Measurements from ENCODE around the gene CLCN5. TPM values are rescaled to one million over a fixed set of nuclear protein-coding genes. Genes with fewer than 3 reads are reported as not detected.

Gene CLCN5
- polyA plus RNA-seq, 3 donors from 2014 or later, result 0.60 to 1.00 TPM; not detected in 1

DNA sequence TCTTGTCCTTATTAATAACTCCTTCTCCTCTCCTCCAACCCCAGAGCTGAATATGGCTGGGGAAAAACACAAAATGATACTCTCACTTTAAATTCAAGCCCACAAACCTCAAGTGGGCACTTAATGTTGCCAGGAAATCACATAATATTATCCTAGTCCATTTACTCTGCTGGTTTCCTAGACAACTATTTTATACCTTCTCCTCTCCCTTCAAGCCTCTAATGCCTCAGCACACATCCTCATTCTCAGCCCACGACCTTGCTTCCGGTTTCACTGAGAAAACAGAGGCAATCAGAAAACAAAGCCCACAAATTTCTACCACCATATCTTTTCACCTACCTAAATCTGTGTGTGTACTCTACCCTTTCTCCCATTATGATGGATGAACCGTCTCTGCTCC is 12.1 kb upstream of the CLCN5 start:
- peaks cover 3 to 18% (median 9%) of the 10 kb centered on the region in 3 donors for H3K27me3 Mint-ChIP-seq (ENCODE audit: low read depth in 3 of 3)
- H3K9me3 Mint-ChIP-seq, result no peaks in the 10 kb centered on the region
- no peak for DNase-seq
- no peak overlapping the region for H3K27ac Mint-ChIP-seq
- no peaks in the 10 kb centered on the region for H3K4me1 Mint-ChIP-seq
- no peaks in the 10 kb centered on the region for H3K36me3 Mint-ChIP-seq
- H3K4me3 Mint-ChIP-seq, result no peak overlapping the region

DNA sequence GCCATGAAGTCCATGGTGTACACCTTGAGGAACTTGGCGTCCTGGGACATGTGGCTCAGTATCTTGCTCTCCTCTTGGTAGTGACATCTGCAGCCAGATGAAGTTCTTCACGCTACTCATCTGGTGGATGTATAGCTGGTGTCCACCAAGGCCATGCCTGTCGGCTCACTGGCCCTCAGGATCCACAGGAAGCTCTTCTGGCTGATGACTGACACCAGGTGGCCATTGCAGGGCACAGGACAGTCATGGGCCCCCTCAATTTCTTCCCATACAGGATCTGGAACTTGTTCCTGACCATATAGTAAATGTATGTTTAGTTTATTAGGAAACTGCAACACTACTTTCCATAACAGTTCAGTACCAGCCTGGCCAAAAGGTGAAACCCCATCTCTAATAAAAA is 10.3 kb upstream of the CLCN5 start:
- no peak for DNase-seq
- H3K36me3 Mint-ChIP-seq, result no peaks in the 10 kb centered on the region
- H3K27ac Mint-ChIP-seq, result no peak overlapping the region
- H3K4me1 Mint-ChIP-seq, result no peaks in the 10 kb centered on the region
- H3K27me3 Mint-ChIP-seq (ENCODE audit: low read depth in 3 of 3), result peaks cover 5 to 16% (median 8%) of the 10 kb centered on the region in 3 donors
- no peak overlapping the region for H3K4me3 Mint-ChIP-seq
- H3K9me3 Mint-ChIP-seq, result no peaks in the 10 kb centered on the region

DNA sequence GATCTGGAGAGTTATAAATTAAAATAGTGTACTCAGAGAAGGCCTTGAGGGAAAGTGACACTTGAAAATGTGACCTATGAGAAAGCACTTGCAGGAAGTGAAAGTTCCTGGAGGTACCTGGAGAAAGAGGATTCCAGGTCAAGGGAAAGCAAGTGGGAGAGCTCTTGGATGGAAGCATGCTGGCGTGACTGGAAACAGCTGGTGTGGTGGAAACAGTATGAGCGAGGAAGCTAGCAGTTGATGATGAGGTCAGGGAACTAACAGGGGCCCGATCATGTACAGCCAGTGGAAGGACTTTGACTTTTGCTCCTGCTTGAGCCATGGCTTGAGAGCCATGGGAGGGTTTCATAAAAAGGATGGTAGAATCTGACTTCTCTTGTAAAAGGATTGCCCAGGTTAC is 9.5 kb upstream of the CLCN5 start:
- H3K4me1 Mint-ChIP-seq, result no peaks in the 10 kb centered on the region
- peaks cover 5 to 15% (median 5%) of the 10 kb centered on the region in 3 donors for H3K27me3 Mint-ChIP-seq (ENCODE audit: low read depth in 3 of 3)
- H3K4me3 Mint-ChIP-seq, result no peak overlapping the region
- H3K27ac Mint-ChIP-seq, result no peak overlapping the region
- no peaks in the 10 kb centered on the region for H3K9me3 Mint-ChIP-seq
- DNase-seq, result no peak
- H3K36me3 Mint-ChIP-seq, result no peaks in the 10 kb centered on the region

DNA sequence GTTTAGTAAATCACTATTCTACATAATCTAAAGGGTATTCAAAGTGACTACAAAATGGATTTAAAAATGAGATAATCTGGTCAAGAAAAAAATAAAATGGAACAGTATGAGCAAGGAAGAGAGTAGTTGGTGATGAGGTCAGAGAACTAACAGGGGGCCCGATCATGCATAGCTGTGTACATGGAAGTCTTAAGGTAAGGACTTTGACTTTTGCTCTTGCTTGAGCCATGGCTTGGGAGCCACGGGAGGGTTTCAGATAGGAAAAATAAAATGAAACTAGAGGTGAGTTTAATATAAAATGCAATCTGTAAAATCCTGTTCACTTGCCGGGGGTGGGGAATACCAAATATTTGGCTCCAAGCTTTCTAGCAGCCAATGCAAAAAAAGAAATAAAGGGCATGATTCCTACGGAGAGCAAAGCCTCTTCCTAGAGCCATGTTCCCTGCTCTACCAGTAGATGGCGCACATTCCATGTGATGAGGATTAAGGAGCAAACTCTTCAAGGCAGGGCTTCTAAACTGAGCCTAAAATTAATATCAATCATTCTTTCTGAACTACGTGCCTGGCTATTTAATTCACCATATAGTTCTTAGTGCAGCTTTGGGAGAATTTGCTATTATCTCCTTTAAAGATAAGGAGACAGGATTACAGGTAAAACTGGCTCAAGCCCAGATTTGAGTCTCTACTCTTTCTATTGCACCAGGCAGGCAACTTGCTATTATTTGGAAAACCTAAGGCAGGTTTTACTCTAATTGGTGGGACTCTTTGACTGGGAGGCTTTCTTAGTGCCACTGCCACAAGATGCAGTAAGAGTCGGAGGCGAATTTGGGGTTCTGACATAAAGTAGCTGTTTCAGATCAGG is 6.8 kb upstream of the CLCN5 start:
- DNase-seq, result peak; percentile 51 to 57 (median 56)
- Mint-ChIP-seq H3K4me3 (no peak overlapping the region), H3K27me3 (ENCODE audit: low read depth in 3 of 3) (peaks cover under 1 to 3% (median 3%) of the 10 kb centered on the region in 3 donors), H3K36me3 (no peaks in the 10 kb centered on the region), H3K9me3 (no peaks in the 10 kb centered on the region), H3K4me1 (no peaks in the 10 kb centered on the region), H3K27ac (no peak overlapping the region)

DNA sequence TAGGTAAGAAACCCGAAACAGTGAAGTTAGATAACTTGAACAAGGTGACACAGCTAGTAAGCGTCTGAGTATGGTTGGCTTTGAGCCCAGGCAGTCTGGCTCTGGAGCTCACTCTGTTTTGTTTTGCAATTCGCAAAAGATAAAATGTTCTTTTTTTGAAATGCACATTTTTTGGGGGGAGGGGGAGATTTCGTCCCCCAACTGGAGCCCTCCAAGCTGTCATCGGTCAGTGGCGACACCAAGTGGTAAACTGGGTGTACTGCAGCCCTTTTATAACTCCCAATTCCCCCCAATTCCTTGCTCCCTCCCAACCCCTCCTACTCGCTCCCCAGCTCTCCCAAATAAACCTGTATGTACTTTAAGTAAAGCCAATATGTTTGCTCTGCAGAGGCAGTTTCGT is 2.8 kb upstream of the CLCN5 start:
- DNase-seq, result peak; percentile 15 to 32 (median 30)
- Mint-ChIP-seq H3K27ac (no peak overlapping the region), H3K4me3 (no peak overlapping the region), H3K9me3 (no peaks in the 10 kb centered on the region), H3K27me3 (ENCODE audit: low read depth in 3 of 3) (peaks cover 0 to 9% (median 4%) of the 10 kb centered on the region in 3 donors), H3K4me1 (peaks cover 9 to 14% of the 10 kb centered on the region in 2 donors), H3K36me3 (no peaks in the 10 kb centered on the region)

DNA sequence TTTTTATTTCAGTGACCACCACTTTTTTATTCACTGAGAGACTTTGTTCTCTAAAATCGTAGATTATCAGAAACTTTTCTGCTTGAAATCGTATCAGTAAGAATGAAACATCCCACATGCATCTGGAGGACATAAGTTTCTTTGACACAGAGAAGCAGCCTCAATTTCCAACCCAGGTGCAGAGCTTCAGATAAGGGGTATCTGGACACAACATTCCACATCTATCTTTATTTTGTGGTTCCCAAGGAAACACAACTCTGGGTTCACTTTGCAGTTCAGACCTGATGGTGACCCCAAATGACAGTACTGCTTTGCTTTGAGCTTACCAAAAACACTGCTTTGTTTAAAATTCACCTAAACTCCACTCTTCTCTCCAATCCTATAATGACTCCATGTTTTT is 1.3 kb upstream of the CLCN5 start:
- Mint-ChIP-seq H3K27ac (no peak overlapping the region), H3K36me3 (no peaks in the 10 kb centered on the region), H3K4me1 (peaks cover 9 to 14% of the 10 kb centered on the region in 2 donors), H3K4me3 (no peak overlapping the region), H3K27me3 (ENCODE audit: low read depth in 3 of 3) (peaks cover 0 to 9% (median 4%) of the 10 kb centered on the region in 3 donors), H3K9me3 (no peaks in the 10 kb centered on the region)
- DNase-seq, result no peak

DNA sequence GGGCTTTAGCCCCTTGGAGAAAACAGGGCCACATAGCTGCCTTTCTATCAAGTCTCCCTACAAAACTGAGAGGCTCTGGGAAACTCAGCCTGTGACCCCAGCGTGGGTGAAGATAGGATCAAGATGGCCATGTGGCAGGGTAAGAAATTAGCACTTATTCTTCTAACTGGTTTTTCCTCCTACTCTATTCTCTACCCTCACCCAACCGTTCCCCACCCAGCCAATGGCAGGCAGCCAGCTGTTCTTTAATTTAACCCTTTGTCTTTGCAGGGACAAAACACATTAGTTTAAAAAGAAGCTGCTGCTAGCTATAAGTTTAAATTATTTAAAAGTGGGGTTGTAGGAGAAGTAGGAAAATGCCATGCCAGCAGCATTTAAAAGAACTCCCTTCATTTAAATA is 2.8 kb downstream of the CLCN5 start:
- Mint-ChIP-seq H3K36me3 (peaks cover 0 to 6% (median 0%) of the 10 kb centered on the region in 3 donors), H3K4me3 (no peak overlapping the region)
- no peak for DNase-seq

DNA sequence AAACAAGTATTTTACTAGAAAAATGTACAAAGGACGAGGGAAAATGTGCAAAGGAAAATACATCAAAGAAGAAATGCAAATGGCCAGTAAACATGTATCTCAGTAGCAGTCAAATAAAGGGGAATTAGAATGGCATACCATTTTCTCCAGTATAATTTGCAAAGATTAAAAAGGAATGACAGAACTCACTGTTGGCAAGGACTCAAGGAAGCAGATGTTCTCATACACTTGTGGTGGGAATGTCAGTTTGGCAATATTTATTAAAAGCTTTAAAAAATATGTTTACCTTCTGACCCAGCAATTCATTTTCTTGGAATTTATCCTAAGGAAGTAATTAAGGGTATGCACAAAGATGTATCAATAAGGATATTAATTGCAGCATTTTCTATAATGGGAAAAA is 7.6 kb downstream of the CLCN5 start:
- H3K27me3 Mint-ChIP-seq (ENCODE audit: low read depth in 3 of 3), result peaks cover 0 to 3% (median 2%) of the 10 kb centered on the region in 3 donors

More for the DNA sequence above, 2.8 kb downstream of the CLCN5 start:
- Mint-ChIP-seq H3K9me3 (no peaks in the 10 kb centered on the region), H3K27ac (no peak overlapping the region), H3K4me1 (peaks cover 9 to 14% of the 10 kb centered on the region in 2 donors), H3K27me3 (ENCODE audit: low read depth in 3 of 3) (peaks cover 0 to 9% (median 2%) of the 10 kb centered on the region in 3 donors)

DNA sequence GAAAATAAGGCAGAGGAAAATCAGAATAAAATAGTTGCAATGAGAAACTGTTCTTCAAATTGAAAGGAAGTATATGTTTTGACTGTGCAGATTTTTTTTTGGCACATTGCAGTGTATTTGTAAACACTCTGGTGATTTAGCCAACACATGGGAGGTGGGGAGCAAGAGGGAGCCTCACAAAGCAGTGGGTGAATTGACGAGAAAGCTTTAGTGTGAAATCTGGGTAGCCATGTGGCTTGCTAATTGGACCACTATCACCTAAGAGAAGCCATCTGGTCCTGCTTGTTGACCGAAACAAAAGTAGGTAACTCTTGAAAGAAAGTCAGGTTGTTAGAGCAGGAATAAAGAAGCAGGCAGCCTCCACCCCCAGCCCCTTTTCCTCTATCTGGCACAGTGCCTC is 10.4 kb downstream of the CLCN5 start:
- Mint-ChIP-seq H3K27ac (no peak overlapping the region), H3K4me1 (no peaks in the 10 kb centered on the region)

More for the DNA sequence above, 7.6 kb downstream of the CLCN5 start:
- Mint-ChIP-seq H3K36me3 (peaks cover 0 to 6% (median 0%) of the 10 kb centered on the region in 3 donors), H3K9me3 (no peaks in the 10 kb centered on the region), H3K27ac (no peak overlapping the region), H3K4me1 (no peaks in the 10 kb centered on the region), H3K4me3 (no peak overlapping the region)
- no peak for DNase-seq

DNA sequence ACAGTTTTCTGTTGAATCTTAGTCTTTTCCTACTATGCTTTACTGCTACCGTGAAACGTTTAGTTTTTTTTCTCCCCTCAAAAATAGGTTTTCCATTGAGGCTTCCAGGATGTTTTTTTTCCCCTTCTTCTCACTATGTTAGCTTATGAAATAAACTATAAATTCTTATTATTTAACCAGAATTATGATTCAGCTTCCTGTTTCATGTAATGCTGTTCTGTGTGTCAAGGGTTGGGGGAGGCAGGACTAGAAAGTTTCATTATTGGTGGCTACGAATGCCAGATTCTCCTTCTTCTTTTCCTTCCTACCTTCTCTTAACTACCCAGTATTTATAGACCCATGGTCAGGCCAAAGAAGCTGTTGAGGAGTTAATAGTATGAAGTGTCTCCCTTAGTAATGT is 11.8 kb downstream of the CLCN5 start:
- H3K36me3 Mint-ChIP-seq, result no peaks in the 10 kb centered on the region
- H3K4me3 Mint-ChIP-seq, result no peak overlapping the region
- DNase-seq, result no peak
- no peaks in the 10 kb centered on the region for H3K9me3 Mint-ChIP-seq
- peaks cover 0 to 3% (median 2%) of the 10 kb centered on the region in 3 donors for H3K27me3 Mint-ChIP-seq (ENCODE audit: low read depth in 3 of 3)
- no peak overlapping the region for H3K27ac Mint-ChIP-seq
- H3K4me1 Mint-ChIP-seq, result no peaks in the 10 kb centered on the region

More for the DNA sequence above, 10.4 kb downstream of the CLCN5 start:
- peaks cover 0 to 3% (median 2%) of the 10 kb centered on the region in 3 donors for H3K27me3 Mint-ChIP-seq (ENCODE audit: low read depth in 3 of 3)
- H3K9me3 Mint-ChIP-seq, result no peaks in the 10 kb centered on the region
- H3K4me3 Mint-ChIP-seq, result no peak overlapping the region
- no peak for DNase-seq
- no peaks in the 10 kb centered on the region for H3K36me3 Mint-ChIP-seq

DNA sequence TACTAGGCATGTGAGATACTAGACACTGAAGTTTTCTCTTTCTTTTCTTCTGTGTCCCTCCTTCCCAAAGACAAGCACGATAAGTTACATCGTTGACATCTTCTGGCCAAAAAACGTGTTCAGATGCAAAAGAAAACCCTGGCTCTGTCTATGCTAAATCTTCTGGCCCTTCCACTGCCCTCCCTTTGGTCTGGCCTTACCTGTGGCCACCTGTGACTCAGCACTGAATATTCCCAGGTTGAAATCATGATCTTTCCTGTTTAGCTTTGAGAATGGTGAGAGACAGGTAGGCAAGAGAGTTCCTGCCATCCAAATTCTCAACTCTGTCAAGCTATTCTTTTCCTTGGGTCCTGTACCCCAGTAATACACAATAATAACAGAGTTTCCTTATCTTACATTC is 12.3 kb downstream of the CLCN5 start:
- H3K4me3 Mint-ChIP-seq, result no peak overlapping the region
- no peaks in the 10 kb centered on the region for H3K9me3 Mint-ChIP-seq
- DNase-seq, result no peak
- H3K27ac Mint-ChIP-seq, result no peak overlapping the region
- no peaks in the 10 kb centered on the region for H3K36me3 Mint-ChIP-seq
- peaks cover 0 to 3% (median 2%) of the 10 kb centered on the region in 3 donors for H3K27me3 Mint-ChIP-seq (ENCODE audit: low read depth in 3 of 3)
- H3K4me1 Mint-ChIP-seq, result no peaks in the 10 kb centered on the region

DNA sequence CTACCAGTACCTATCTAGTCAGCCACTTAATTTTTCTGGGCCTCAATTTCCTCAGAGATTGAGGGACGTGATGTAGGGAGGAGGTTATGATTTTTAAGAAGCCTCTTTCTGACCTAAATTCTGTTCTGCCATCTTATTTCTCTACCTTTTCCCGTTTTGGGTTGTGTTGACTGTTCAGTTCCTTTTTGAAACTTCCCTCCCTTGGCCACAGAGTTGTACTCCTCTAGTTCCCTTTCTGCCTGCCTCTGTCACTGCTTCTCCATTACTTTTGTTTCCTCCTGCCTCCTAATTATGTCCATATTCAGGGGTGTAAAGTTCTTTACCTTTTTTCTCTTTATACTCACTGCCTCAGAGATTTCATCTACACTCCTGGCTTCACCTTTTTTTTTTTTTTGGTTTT is 25.4 kb downstream of the CLCN5 start:
- no peak for DNase-seq
- Mint-ChIP-seq H3K4me3 (no peak overlapping the region), H3K4me1 (no peaks in the 10 kb centered on the region), H3K27me3 (ENCODE audit: low read depth in 3 of 3) (no peaks in the 10 kb centered on the region), H3K27ac (no peak overlapping the region), H3K36me3 (no peaks in the 10 kb centered on the region), H3K9me3 (no peaks in the 10 kb centered on the region)

DNA sequence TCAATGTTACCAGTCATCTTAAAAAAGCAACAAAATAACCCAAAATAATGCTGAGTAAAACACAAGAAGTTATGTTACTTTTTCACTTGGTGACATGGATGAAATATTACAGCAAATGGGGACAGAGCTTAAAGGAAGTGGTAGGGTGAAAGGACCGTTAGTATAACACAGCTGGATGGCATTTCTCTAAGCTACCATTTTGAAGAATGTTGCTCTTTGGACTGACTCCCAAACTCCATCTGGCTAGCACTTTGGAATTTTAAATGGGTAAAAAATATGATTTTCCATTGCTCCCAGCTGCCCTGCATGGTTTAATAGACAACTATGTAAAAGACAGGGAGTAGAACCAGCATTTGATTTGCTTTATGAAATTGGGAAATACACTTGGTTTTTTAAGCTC is 27.6 kb downstream of the CLCN5 start:
- H3K27me3 Mint-ChIP-seq (ENCODE audit: low read depth in 3 of 3), result peaks cover 0 to 2% (median 0%) of the 10 kb centered on the region in 3 donors
- H3K4me1 Mint-ChIP-seq, result no peaks in the 10 kb centered on the region
- H3K9me3 Mint-ChIP-seq, result no peaks in the 10 kb centered on the region
- no peak overlapping the region for H3K27ac Mint-ChIP-seq
- no peak for DNase-seq
- no peak overlapping the region for H3K4me3 Mint-ChIP-seq
- no peaks in the 10 kb centered on the region for H3K36me3 Mint-ChIP-seq

DNA sequence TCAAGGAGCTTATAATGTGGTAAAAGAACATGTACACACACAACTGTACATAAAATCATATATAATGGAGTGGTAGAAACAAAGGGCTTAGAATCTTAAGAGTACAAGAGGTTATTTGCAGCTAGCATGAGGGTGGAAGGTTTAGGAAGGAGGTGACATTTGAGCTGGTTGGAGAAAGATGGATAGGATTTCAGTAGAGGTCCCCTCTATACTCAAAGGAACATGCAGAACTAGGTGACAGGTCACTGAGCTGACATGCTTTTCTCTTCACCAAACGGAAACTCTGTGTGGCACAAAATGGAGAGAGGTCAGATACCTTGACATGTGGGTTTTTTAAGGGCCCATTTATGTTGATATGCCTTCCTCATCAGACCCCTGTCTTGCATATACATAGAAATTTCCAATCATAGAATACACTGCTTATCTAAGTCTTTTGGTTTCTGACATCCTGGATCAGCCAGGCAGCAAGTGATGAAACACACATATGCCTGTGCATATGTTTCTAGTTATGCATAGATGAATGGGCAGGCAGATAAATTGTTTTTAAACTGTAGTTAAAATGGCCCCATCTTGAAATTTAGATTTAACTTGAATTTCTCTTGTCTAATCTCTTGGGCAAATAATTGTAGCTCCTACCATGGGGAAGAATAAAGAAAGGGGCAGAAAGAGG is 29.3 kb downstream of the CLCN5 start:
- H3K27me3 Mint-ChIP-seq (ENCODE audit: low read depth in 3 of 3), result peaks cover 0 to 2% (median 0%) of the 10 kb centered on the region in 3 donors
- H3K36me3 Mint-ChIP-seq, result no peaks in the 10 kb centered on the region
- no peak for DNase-seq
- no peak overlapping the region for H3K4me3 Mint-ChIP-seq
- no peaks in the 10 kb centered on the region for H3K9me3 Mint-ChIP-seq
- H3K27ac Mint-ChIP-seq, result no peak overlapping the region
- H3K4me1 Mint-ChIP-seq, result no peaks in the 10 kb centered on the region

Data from immature natural killer cell (primary cell).